Psoas muscle (tissue), 8 donors: ENCODE data around the gene OR14A16. TPM values are rescaled to one million over a fixed set of nuclear protein-coding genes. Genes with fewer than 3 reads are reported as not detected.

Experiments
- ATAC-seq, 4 donors: fragments of 200-7000 bp; cut with Tn5 transposase; one replicate each; pipeline ENCODE4 v1.9.1; 2020; ENCODE audit warnings: moderate library complexity in 3 of 4, mild to moderate bottlenecking in 2 of 4
- DNase-seq, 2 donors: peaks; one replicate each; pipeline ENCODE4 v3.0.0-alpha.2; 2020
- H3K27ac ChIP-seq: fragments of 200-600 bp; one replicate; pipeline ENCODE4 v1.8.0; 2022
- H3K27me3 ChIP-seq, 3 donors: fragments of 200-600 bp in 1 of 3; one replicate each; pipeline versions ENCODE4 v1.6.1 to v1.8.0; 2013 to 2022; ENCODE audit warnings: low read length in 2 of 3, mild to moderate bottlenecking in 2 of 3, moderate library complexity in 1 of 3; ENCODE audit not compliant: insufficient read depth in 3 of 3
- H3K36me3 ChIP-seq, 2 donors: fragments of 200-600 bp in 1 of 2; one replicate each; pipeline versions ENCODE4 v1.6.1 to v1.8.0; 2013 to 2022; ENCODE audit warnings: low read depth in 1 of 2, mild to moderate bottlenecking in 1 of 2, moderate library complexity in 1 of 2; ENCODE audit not compliant: insufficient read depth in 1 of 2
- H3K4me1 ChIP-seq: fragments of 200-600 bp; one replicate; pipeline ENCODE4 v1.8.0; 2022
- H3K4me3 ChIP-seq: fragments of 200-600 bp; one replicate; pipeline ENCODE4 v1.8.0; 2022; ENCODE audit warnings: mild to moderate bottlenecking
- H3K9me3 ChIP-seq: fragments of 200-600 bp; one replicate; pipeline ENCODE4 v1.8.0; 2022
- CTCF ChIP-seq: fragments of 200-600 bp; IDR thresholded peaks from one replicate; pipeline ENCODE4 v1.8.0; 2022; ENCODE audit warnings: antibody characterized with exemption
- WGBS, 3 donors: extraction: QIAGEN DNeasy Blood & Tissue Kit; methylation state at CpG; one replicate each; pipeline versions ENCODE4 v1.1.6 to v1.1.7; 2013; 5-methylcytosine and 5-hydroxymethylcytosine counted together
- intact Hi-C, 2 donors: fragments of 100-400 bp; cut with DNase I; formaldehyde crosslinking; loops; one replicate each; pipeline versions ENCODE4 v1.11.0 to v1.14.2; 2022
- polyA plus RNA-seq, 3 donors: library from polyadenylated mRNA; stranded (reverse); fragments of 200-250 nt; gene quantifications; one replicate each; pipeline ENCODE4 v1.2.3, GENCODE V29; 2013
- total RNA-seq, 4 donors: library from RNA; stranded (reverse); fragmentation: NEBNext Ultra II Directional in 2 of 4; extraction: Animal tissue kit (Norgen Biotek cat#: 25700) in 2 of 4; gene quantifications; one replicate each; pipeline versions ENCODE4 v1.2.1 to v1.2.4, GENCODE V29; 2021 to 2023
- donor health status: healthy with polysubstance abuse.
- donor health status: DM: no; HTN: no; CAD: no; lungs with moderate emphysema.
- donor health status: Bipolar disorder and iron deficiency.
- donor health status: healthy.
- donor health status: DM: yes; HTN: yes; CAD: no.
- donor health status: DM: no; HTN: no; CAD: no.
- donor health status: DM: no; HTN: no; CAD: no.
- donor health status: DM: yes; HTN: yes; CAD: no.

OR14A16 gene
- total and polyA plus RNA-seq, 7 donors = not detected

DNA sequence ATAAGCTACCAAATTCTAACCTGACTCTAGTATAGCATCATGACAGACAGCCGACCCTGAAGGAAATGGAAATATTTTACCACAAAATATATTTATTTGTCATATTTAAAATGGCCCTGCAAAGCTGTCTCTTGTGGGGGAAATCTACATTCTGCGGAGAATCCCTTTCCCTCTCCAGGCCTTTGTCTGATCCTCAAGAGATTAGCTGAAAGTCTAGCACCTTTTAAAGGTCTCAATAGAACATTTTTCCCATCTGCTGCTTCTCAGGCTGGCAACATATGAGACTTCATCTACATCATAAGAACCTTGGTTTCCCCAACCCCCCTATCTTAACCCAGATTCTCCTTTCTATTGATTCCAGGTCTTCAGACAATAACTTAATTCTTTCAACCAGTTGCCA is 19.5 kb upstream of the OR14A16 start:
- intact Hi-C loops = no loop called here
- H3K27me3 ChIP-seq = no peaks in the 10 kb centered on the region
- no peaks in the 10 kb centered on the region for H3K9me3 ChIP-seq
- ATAC-seq (no peak), DNase-seq (no peak)
- H3K27ac ChIP-seq = no peak overlapping the region
- H3K36me3 ChIP-seq = no peaks in the 10 kb centered on the region
- no peak overlapping the region for H3K4me3 ChIP-seq
- TF ChIP-seq CTCF = no peak
- no peaks in the 10 kb centered on the region for H3K4me1 ChIP-seq
- 48 to 89% (median 89%) methylated on average over 2 of the region's 2 CpGs for WGBS, 3 donors

DNA sequence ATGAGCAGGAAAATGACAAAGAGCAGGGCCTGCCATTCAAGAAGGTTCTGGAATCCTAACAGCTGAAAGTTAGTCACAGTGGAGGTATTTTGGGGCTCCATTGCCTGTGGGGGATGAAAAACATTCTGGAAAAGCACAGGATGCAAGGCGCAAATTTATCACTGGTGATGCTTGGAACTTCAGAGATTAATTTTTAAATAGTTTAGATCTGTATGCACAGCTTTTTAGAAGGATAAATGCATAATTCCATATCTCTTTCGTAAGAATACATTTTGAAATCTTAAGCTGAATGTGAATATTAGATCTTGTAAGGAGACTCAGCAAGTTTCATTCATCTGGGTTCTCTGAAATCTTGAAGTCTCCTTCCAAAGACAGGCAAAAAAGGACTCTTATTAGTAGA is 17.9 kb upstream of the OR14A16 start, which contains the start of gene OR11L1:
Gene OR11L1, minus strand, starts transcription at position 101 of the 400 bp plus-strand sequence. Its CDS starts 0 bp downstream, at position 101.
- Histone ChIP-seq H3K4me3 (no peak within 1 kb of the TSS), H3K36me3 (no peaks in the 10 kb centered on the region), H3K9me3 (no peaks in the 10 kb centered on the region), H3K4me1 (no peaks in the 10 kb centered on the region), H3K27ac (no peak within 1 kb of the TSS), H3K27me3 (no peaks in the 10 kb centered on the region)
- DNase-seq (no peak), ATAC-seq (no peak)
- no peak for TF ChIP-seq CTCF
- 90 to 93% (median 92%) methylated on average over 2 of the region's 2 CpGs for WGBS, 3 donors
- intact Hi-C loops = no loop called here

GRCh38 chr1:247840818-247841217 is 16.9 kb upstream of the OR14A16 start:
- 58 to 68% (median 59%) methylated on average over 2 of the region's 2 CpGs for WGBS, 3 donors
- H3K9me3 ChIP-seq = no peaks in the 10 kb centered on the region
- no peaks in the 10 kb centered on the region for H3K4me1 ChIP-seq
- no peak overlapping the region for H3K27ac ChIP-seq
- intact Hi-C loops = no loop called here
- H3K27me3 ChIP-seq = no peaks in the 10 kb centered on the region
- no peaks in the 10 kb centered on the region for H3K36me3 ChIP-seq
- ATAC-seq (no peak), DNase-seq (no peak)
- no peak overlapping the region for H3K4me3 ChIP-seq
- TF ChIP-seq CTCF = no peak

DNA sequence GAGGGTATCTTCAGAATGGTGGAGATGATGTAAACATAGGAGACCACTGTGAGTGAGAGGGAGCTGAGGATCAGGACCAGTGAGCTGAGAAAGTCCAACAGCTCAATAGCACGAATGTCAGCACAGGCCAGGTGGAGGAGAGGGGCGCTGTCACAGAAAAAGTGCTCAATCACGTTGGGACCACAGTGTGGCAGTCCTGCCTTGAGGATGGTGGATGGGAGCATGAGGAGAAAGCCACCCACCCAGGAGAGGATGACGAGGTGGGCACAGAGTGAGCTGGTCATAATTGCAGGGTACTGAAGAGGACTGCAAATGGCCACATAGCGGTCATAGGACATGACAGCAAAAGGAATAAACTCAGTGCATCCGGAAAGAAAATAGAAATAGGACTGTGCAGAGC is 9.7 kb upstream of the OR14A16 start:
- 60 to 74% (median 67%) methylated on average over 6 of the region's 6 CpGs for WGBS, 3 donors
- H3K27ac ChIP-seq = no peak overlapping the region
- DNase-seq = no peak
- ATAC-seq = no peak
- TF ChIP-seq CTCF = no peak
- no peaks in the 10 kb centered on the region for H3K36me3 ChIP-seq
- no peaks in the 10 kb centered on the region for H3K27me3 ChIP-seq
- no peaks in the 10 kb centered on the region for H3K4me1 ChIP-seq
- no peaks in the 10 kb centered on the region for H3K9me3 ChIP-seq
- intact Hi-C loops = no loop called here
- no peak overlapping the region for H3K4me3 ChIP-seq

- ATAC-seq (no peak), DNase-seq (no peak)
- H3K27ac ChIP-seq = no peak overlapping the region
- H3K9me3 ChIP-seq = no peaks in the 10 kb centered on the region
- intact Hi-C loops = no loop called here
- 0 to 80% (median 67%) methylated on average over 1 of the region's 1 CpG for whole genome bisulfite sequencing, 3 donors
- no peak overlapping the region for H3K4me3 ChIP-seq
- TF ChIP-seq CTCF = no peak
- no peaks in the 10 kb centered on the region for H3K27me3 ChIP-seq
- no peaks in the 10 kb centered on the region for H3K36me3 ChIP-seq
- no peaks in the 10 kb centered on the region for H3K4me1 ChIP-seq
These were observed 5.7 kb upstream of the OR14A16 start for GRCh38 chr1:247829656-247830055.
